Smooth muscle cell (in vitro differentiated cells): Measurements from ENCODE around the gene UTS2B. TPM values are rescaled to one million over a fixed set of nuclear protein-coding genes. Genes with fewer than 3 reads are reported as not detected.

Source experiments
- DNase-seq: peaks from one replicate; lab custom pipeline; 2025; ENCODE audit not compliant: unreplicated experiment; lab: John Stamatoyannopoulos, UW
- H2AFZ ChIP-seq: fragments of 200-600 bp; sonication (generic); 2 replicates; pipeline ENCODE4 v1.6.0; 2016; ENCODE audit warnings: antibody characterized with exemption, low read depth, mild to moderate bottlenecking
- H3F3A ChIP-seq: fragments of 200-600 bp; sonication (generic); 2 replicates; pipeline ENCODE4 v1.6.0; 2017; ENCODE audit warnings: antibody characterized with exemption, low read depth
- H3K27ac ChIP-seq: fragments of 200-600 bp; sonication (generic); 2 replicates; pipeline ENCODE4 v1.5.1; 2016; ENCODE audit warnings: low read depth, mild to moderate bottlenecking
- H3K27me3 ChIP-seq: fragments of 200-600 bp; sonication (generic); 2 replicates; pipeline ENCODE4 v1.6.1; 2016; ENCODE audit warnings: low read depth, mild to moderate bottlenecking
- H3K36me3 ChIP-seq: fragments of 200-600 bp; sonication (generic); 2 replicates; pipeline ENCODE4 v1.5.1; 2016; ENCODE audit warnings: low read depth
- H3K4me1 ChIP-seq: fragments of 200-600 bp; sonication (generic); 2 replicates; pipeline ENCODE4 v1.5.1; 2016; ENCODE audit warnings: low read depth
- H3K4me2 ChIP-seq: fragments of 200-600 bp; sonication (generic); 2 replicates; pipeline ENCODE4 v1.6.0; 2016; ENCODE audit warnings: mild to moderate bottlenecking
- H3K4me3 ChIP-seq: fragments of 200-600 bp; sonication (generic); 2 replicates; pipeline ENCODE4 v1.5.1; 2016; ENCODE audit warnings: mild to moderate bottlenecking
- H3K79me2 ChIP-seq: fragments of 200-600 bp; sonication (generic); 2 replicates; pipeline ENCODE4 v1.6.0; 2016; ENCODE audit warnings: low read depth, mild to moderate bottlenecking
- H3K9ac ChIP-seq: fragments of 200-600 bp; sonication (generic); 2 replicates; pipeline ENCODE4 v1.6.0; 2016; ENCODE audit warnings: low read depth
- H3K9me3 ChIP-seq: fragments of 200-600 bp; sonication (generic); replicated peaks from 2 replicates; pipeline ENCODE4 v1.5.1; 2016; ENCODE audit warnings: low read depth
- H4K20me1 ChIP-seq: fragments of 200-600 bp; sonication (generic); 2 replicates; pipeline ENCODE4 v1.6.0; 2016; ENCODE audit warnings: low read depth
- CTCF ChIP-seq: fragments of 200-600 bp; sonication (generic); IDR thresholded peaks from 2 replicates; pipeline ENCODE4 v1.5.1; 2017; ENCODE audit warnings: borderline replicate concordance, mild to moderate bottlenecking, antibody characterized with exemption; ENCODE audit not compliant: insufficient read depth, poor library complexity, severe bottlenecking
- WGBS: methylation state at CpG from one replicate; pipeline ENCODE4 v1.1.7; 2016; ENCODE audit warnings: low lambda C conversion rate; 5-methylcytosine and 5-hydroxymethylcytosine counted together
- polyA plus RNA-seq: library from polyadenylated mRNA; unstranded; fragments of >200 nt; fragmentation: Nextera tagmentation; extraction: Ambion mirVana; gene quantifications from 2 replicates; pipeline ENCODE4 v1.2.1, GENCODE V29; 2016
- total RNA-seq: library from RNA; depleted of rRNA; stranded (reverse); fragments of >200 nt; gene quantifications from 2 replicates; pipeline ENCODE4 v1.2.3, GENCODE V29; 2014

Gene UTS2B
- total and polyA plus RNA-seq, 2 experiments from 2014 or later = 1.1 TPM; not detected in 1

GRCh38 chr3:191378142-191378812, 48.0 kb upstream of the UTS2B start:
- peaks cover 4% of the 10 kb centered on the region for H3K36me3 ChIP-seq
- H3K4me2 ChIP-seq = peak overlapping the region; percentile 43
- DNase-seq = no peak

GRCh38 chr3:191376516-191377141, 46.3 kb upstream of the UTS2B start:
- no peak for DNase-seq
- WGBS = 17% methylated on average over 7 of the region's 7 CpGs
- Histone ChIP-seq H3K9me3 (no peaks in the 10 kb centered on the region), H3K36me3 (peaks cover 4% of the 10 kb centered on the region), H3K4me1 (peaks cover 14% of the 10 kb centered on the region), H3F3A (peaks cover 24% of the 10 kb centered on the region), H2AFZ (no peak overlapping the region), H3K79me2 (no peaks in the 10 kb centered on the region), H3K4me3 (peak overlapping the region; percentile 14), H3K27me3 (no peaks in the 10 kb centered on the region), H4K20me1 (peaks cover 4% of the 10 kb centered on the region), H3K4me2 (peak overlapping the region; percentile 60), H3K27ac (peak overlapping the region; percentile 92), H3K9ac (peak overlapping the region; percentile 32)
- TF ChIP-seq CTCF = no peak

More at GRCh38 chr3:191378142-191378812, 48.0 kb upstream of the UTS2B start:
- no peak overlapping the region for H3K4me3 ChIP-seq
- peaks cover 34% of the 10 kb centered on the region for H3F3A ChIP-seq
- H3K79me2 ChIP-seq = no peaks in the 10 kb centered on the region
- peaks cover 19% of the 10 kb centered on the region for H3K4me1 ChIP-seq
- H3K27ac ChIP-seq = peak overlapping the region; percentile 92
- TF ChIP-seq CTCF = no peak
- H4K20me1 ChIP-seq = peaks cover 4% of the 10 kb centered on the region
- H3K9ac ChIP-seq = no peak overlapping the region
- H2AFZ ChIP-seq = no peak overlapping the region
- H3K9me3 ChIP-seq = no peaks in the 10 kb centered on the region
- no peaks in the 10 kb centered on the region for H3K27me3 ChIP-seq

- no peak overlapping the region for H3K27ac ChIP-seq
- 79% methylated on average over 4 of the region's 4 CpGs for WGBS
Measured at GRCh38 chr3:191373327-191373726, 43.0 kb upstream of the UTS2B start.

More at GRCh38 chr3:191373327-191373726, 43.0 kb upstream of the UTS2B start:
- Histone ChIP-seq H3K9ac (no peak overlapping the region), H4K20me1 (peaks cover 4% of the 10 kb centered on the region), H3F3A (peaks cover 24% of the 10 kb centered on the region), H3K9me3 (no peaks in the 10 kb centered on the region), H3K4me2 (no peak overlapping the region), H3K4me3 (no peak overlapping the region), H3K79me2 (no peaks in the 10 kb centered on the region), H2AFZ (no peak overlapping the region), H3K27me3 (no peaks in the 10 kb centered on the region), H3K36me3 (peaks cover 11% of the 10 kb centered on the region), H3K4me1 (peaks cover 14% of the 10 kb centered on the region)
- DNase-seq = no peak
- TF ChIP-seq CTCF = no peak
